GM18909 (cell line): Measurements from ENCODE around the gene BTBD9.

Experiments
- ATAC-seq: cut with Tn5 transposase; IDR thresholded peaks from one replicate; pipeline ENCODE4 v1.9.1; 2021; ENCODE audit warnings: mild to moderate bottlenecking; ENCODE audit not compliant: unreplicated experiment, poor library complexity

Gene BTBD9

GRCh38 chr6:38404900-38405556 is 234.7 kb downstream of the BTBD9 start:
- ATAC-seq, result no peak

GRCh38 chr6:38404355-38404754 is 235.4 kb downstream of the BTBD9 start:
- ATAC-seq, result no peak

GRCh38 chr6:38403548-38403947 is 236.2 kb downstream of the BTBD9 start:
- ATAC-seq, result no peak

- ATAC-seq, result no peak
These were observed 239.0 kb downstream of the BTBD9 start for GRCh38 chr6:38400764-38401163.

GRCh38 chr6:38400101-38400500 is 239.6 kb downstream of the BTBD9 start:
- no peak for ATAC-seq

GRCh38 chr6:38396209-38396608 is 243.5 kb downstream of the BTBD9 start:
- ATAC-seq, result no peak

- ATAC-seq, result no peak
These were observed 245.7 kb downstream of the BTBD9 start for GRCh38 chr6:38393986-38394385.

- no peak for ATAC-seq
These were observed 247.8 kb downstream of the BTBD9 start for GRCh38 chr6:38391626-38392579.

- no peak for ATAC-seq
These were observed 248.5 kb downstream of the BTBD9 start for GRCh38 chr6:38391206-38391605.

- ATAC-seq, result no peak
These were observed 249.9 kb downstream of the BTBD9 start for GRCh38 chr6:38389875-38390274.

- ATAC-seq, result no peak
These were observed 251.8 kb downstream of the BTBD9 start for GRCh38 chr6:38387971-38388370.

- no peak for ATAC-seq
These were observed 252.3 kb downstream of the BTBD9 start for GRCh38 chr6:38387461-38387860.

GRCh38 chr6:38378801-38379200 is 260.9 kb downstream of the BTBD9 start:
- no peak for ATAC-seq

- ATAC-seq, result no peak
These were observed 263.8 kb downstream of the BTBD9 start for GRCh38 chr6:38375937-38376336.

GRCh38 chr6:38375341-38375740 is 264.4 kb downstream of the BTBD9 start:
- ATAC-seq, result no peak

- ATAC-seq, result no peak
These were observed 267.8 kb downstream of the BTBD9 start for GRCh38 chr6:38371881-38372280.

GRCh38 chr6:38370653-38371601 is 268.8 kb downstream of the BTBD9 start:
- no peak for ATAC-seq

GRCh38 chr6:38367231-38367630 is 272.5 kb downstream of the BTBD9 start:
- no peak for ATAC-seq

- no peak for ATAC-seq
These were observed 273.5 kb downstream of the BTBD9 start for GRCh38 chr6:38366234-38366633.

- ATAC-seq, result no peak
These were observed 275.0 kb downstream of the BTBD9 start for GRCh38 chr6:38364775-38365174.
